HG03442 (cell line): ENCODE measurements around the gene NTN3.
A peak's percentile ranks its signal among the peaks of the same experiment; 100 is the strongest.
"Not testable (repeated sequence)": the region's sequence is repeated elsewhere in the genome, so short reads cannot be mapped to it uniquely, and the experiment has no call there.

Experiments used
- ATAC-seq: cut with Tn5 transposase; IDR thresholded peaks from one replicate; pipeline ENCODE4 v1.9.1; 2021; ENCODE audit warnings: mild to moderate bottlenecking, moderate library complexity; ENCODE audit not compliant: unreplicated experiment

NTN3 gene

GRCh38 chr16:2471016-2471652, at the start of gene NTN3:
NTN3 (plus strand) TSS chr16:2471297; CDS start chr16:2471702, 405 bp downstream.
- no peak for ATAC-seq

DNA sequence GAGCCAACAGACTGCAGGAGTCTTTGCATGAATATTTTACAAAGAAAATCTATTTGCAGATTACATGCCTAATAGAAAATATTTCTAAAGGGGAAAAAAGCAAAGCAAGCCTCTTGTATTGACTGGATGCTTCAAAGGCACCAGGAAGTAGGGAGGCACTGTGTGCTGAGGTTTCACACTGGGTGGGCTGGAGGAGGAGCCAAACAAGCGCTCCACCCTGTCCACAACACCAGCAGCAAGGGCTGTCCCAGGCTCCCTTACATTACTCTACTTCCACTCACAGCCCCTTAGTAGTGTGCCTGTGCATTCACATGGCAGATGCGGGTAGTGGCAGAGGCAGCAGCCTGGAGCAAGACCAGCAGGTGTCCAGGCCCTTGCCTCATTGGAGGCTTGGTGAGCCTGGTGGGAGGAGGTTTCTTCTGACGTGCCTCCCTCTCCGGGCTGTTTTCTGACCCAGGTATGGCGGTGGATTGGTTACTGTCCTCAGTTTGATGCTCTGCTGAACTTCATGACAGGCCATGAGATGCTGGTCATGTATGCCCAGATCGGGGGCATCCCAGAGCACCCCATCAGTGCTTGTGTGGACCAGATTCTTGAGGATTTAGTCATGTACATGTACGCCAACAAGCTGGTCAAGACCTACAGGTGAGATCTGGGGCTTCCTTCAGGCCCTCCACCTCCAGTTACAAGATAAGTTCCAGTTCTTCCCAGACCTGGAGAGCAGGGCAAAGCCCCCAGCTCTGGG, 48.8 kb upstream of the NTN3 start:
- no peak for ATAC-seq

DNA sequence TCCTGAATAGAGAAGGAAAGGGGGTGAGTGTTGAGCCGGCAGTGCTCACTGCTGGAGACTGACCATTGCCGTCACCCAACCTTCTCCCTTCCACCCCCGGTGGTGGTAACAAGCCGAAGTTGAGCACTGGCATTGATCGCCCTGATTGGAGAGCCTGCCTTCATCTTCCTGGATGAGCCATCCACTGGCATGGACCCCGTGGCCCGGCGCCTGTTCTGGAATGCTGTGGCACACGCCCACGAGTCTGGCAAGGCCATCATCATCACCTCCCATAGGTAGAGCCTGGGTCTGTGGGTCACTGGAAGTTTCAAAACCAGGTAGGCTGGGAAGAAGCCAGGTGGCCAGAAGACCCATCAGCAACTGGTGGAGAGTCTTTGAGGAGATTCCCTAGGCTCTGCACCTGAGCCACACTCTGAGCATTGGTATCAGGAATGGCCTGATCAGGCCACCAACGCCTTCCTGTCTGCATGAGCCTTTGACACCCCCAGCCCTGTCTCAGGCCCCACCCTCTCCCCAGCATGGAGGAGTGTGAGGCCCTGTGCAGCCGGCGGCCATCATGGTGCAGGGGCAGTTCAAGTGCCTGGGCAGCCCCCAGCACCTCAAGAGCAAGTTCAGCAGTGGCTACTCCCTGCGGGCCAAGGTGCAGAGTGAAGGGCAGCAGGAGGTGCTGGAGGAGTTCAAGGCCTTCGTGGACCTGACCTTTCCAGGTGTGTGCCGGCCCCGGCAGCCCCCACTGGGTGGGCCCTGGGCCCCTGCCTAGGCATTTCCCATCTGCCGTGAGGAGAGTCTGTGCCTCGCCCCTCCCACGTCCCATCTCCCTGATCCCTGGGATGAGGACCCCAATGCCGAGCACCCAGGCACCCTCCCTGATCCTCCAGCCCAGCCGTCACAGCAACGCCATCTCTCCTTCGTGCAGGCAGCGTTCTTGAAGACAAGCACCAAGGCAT, 46.8 kb upstream of the NTN3 start:
- ATAC-seq: no peak

GRCh38 chr16:2425008-2425518, 46.0 kb upstream of the NTN3 start:
- no peak for ATAC-seq

- no peak for ATAC-seq
Observed at GRCh38 chr16:2425825-2426430, 45.2 kb upstream of the NTN3 start.

DNA sequence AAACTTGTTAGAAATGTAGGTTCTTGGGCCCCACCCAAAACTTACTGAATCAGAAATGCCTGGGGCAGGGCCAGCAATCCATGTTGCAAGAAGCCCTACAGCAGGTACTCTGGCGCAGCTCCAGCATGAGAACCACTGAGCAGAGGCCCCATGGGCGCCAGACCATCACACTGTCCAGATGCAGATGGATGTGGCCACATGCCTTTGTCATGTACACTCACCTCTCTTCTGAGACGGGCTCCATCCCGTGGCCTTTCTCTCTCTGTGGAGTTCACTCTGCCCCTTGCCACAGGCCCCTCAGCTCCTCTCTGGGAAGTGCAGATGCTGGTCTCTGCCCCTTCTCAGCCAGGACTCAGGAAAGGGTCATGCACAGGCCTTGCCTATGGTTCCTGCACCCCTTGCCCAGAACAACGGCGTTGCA, 44.1 kb upstream of the NTN3 start:
- ATAC-seq: no peak

DNA sequence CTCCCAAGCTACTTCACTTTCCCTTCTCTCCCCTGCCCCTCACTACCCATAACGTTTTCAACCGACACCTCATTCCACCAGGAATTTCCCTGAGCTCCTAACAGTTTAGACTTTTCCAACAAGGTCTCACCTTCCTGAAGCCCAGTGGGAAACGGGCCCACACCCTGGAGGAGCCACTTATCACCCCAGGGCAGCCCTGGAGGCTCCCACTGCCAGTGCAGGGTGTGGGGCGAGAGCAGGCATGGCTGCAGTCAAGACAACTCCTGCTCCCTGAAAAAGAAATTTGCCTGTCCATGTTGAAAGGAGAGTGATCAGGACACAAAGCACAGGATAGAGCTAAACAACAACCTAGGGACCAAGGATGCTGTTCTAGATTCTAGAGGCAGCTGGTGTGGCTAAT, 43.6 kb upstream of the NTN3 start:
- no peak for ATAC-seq

DNA sequence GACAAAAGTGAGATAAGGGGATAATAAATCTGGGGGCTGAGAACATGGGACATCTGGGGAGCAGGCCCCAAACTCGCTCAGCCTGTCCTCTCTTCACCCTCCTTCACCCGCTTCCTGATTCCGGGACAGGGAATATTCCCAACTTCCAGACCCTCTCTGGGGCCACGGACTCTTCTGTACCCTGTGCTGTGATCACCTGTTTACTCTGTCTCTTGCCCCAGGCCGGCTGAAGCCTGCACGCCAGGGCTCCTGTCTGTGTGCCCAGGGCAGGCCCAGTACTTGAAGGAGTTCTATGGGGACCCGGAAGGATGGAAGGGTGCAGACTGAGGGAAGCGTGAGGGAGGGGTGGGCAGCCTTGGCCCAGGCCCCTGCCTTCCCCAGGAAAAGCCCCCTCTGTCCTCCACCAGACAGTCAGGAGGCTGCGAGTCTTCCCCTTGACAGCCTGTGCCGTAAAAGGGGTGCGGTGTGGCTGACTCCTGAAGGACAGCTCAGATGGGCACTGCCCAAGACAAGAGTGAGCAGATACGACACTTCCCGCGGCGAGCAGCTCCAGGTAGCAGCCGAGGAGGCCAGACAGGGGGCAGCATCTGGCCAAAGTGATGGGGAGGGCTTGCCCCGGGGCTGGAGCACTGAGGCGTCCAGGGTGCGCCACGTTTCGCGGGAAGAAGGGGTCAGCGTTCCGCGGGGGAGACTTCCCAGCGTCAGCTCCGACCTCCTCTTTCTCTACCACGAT, 42.9 kb upstream of the NTN3 start:
- ATAC-seq: no peak

DNA sequence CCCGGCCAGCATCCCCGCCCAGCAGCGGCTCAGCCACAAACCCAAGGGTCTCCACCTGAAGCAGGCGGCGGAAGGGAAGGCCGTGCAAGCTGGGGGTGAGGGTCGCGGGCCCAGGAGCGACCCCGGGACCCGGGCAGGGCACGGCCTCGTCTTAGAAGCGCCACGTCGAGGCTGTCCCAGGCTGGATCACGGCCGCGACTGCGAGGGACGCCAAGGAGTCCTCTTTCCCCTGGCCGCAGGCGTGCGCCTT, 42.4 kb upstream of the NTN3 start:
- ATAC-seq: no peak

- ATAC-seq: peak; percentile 81
Observed at GRCh38 chr16:2429034-2429770, 41.9 kb upstream of the NTN3 start, which contains the start of gene CCNF. CCNF (plus strand) TSS chr16:2429447; CDS start chr16:2429482, 35 bp downstream.

GRCh38 chr16:2429771-2430663, 41.1 kb upstream of the NTN3 start:
- no peak for ATAC-seq

DNA sequence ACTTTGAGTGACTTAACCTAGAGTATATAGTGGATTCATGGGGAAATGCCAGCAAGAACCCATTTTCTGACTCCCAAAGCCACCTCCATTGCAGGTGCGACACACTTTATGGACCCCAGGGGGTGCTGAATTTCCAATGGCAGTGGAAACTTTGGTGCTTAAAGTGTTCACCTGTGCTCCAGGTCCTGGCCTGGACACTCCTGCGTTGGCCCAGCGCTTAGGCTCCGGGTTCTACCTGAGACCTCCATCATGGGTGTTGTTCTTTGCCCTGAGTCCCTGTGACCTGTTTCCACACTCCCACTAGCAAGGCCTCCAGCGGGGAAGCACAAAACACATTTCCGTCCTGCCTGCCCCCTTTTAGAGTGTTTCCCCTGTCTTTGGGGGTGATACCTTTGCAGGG, 38.8 kb upstream of the NTN3 start:
- no peak for ATAC-seq

GRCh38 chr16:2432801-2433505, 38.1 kb upstream of the NTN3 start:
- ATAC-seq: no peak

- ATAC-seq: not testable (repeated sequence)
Observed at GRCh38 chr16:2435236-2435635, 35.9 kb upstream of the NTN3 start.

DNA sequence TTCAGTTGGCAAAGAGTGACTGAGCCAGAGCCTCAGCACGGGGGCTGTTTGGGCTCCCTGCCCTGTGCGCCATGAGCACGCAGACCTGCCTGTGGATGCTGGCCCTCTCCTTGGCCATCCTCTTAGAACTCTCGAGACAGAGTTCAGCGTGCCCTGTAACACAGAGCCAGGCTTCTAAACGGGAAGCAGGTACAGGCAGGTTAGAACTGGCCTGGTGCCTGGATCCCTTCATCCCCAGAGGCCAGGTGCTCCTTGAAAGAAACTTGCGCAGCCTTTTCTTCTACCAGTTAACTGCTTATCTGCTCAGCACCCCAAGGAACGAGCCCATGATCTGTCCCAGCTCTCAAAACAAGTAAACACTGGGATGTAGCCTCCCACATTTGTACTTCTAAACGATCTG, 35.0 kb upstream of the NTN3 start:
- no peak for ATAC-seq

- no peak for ATAC-seq
Observed at GRCh38 chr16:2437032-2437790, 33.9 kb upstream of the NTN3 start.

DNA sequence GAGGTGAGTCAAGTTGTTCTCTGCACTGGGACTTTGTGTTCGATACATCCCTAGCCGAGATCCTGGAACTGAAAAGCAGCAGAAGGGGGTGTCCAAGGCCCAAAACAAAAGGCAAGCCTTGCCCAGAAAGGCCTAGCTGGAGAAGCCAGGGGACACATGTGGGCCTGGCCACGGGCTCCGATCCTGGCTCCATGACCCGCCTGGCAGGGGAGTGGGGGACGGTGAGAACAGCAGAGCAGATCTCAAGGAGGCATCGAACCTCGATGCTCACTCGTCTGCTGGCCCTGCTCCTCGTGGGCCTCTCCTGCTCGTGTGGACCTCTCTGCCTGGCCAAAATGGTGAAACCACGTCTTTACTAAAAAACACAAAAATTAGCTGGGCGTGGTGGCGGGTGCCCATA, 33.0 kb upstream of the NTN3 start:
- no peak for ATAC-seq
